Ishikawa (cell line): ENCODE data around the gene RGS2.

ENCODE experiments used
- CEBPB ChIP-seq: IDR thresholded peaks from 2 replicates; pipeline ENCODE4 v1.6.1; 2012
- CREB1 ChIP-seq: IDR thresholded peaks from 2 replicates; pipeline ENCODE4 v1.6.1; 2012; ENCODE audit warnings: low read depth
- EP300 ChIP-seq: IDR thresholded peaks from 2 replicates; pipeline ENCODE4 v1.6.1; 2012; ENCODE audit warnings: borderline replicate concordance
- NFIC ChIP-seq: IDR thresholded peaks from 2 replicates; pipeline ENCODE4 v1.6.1; 2012
- RAD21 ChIP-seq: IDR thresholded peaks from 2 replicates; pipeline ENCODE4 v1.6.1; 2012; ENCODE audit warnings: low read depth
- TAF1 ChIP-seq: IDR thresholded peaks from 2 replicates; pipeline ENCODE4 v1.6.1; 2012; ENCODE audit warnings: low read depth, mild to moderate bottlenecking
- TCF12 ChIP-seq: IDR thresholded peaks from 2 replicates; pipeline ENCODE4 v1.6.1; 2012; ENCODE audit warnings: low read depth
- TEAD4 ChIP-seq: IDR thresholded peaks from 2 replicates; pipeline ENCODE4 v1.6.1; 2012
- ZBTB7A ChIP-seq: IDR thresholded peaks from 2 replicates; pipeline ENCODE4 v1.6.1; 2012; ENCODE audit warnings: low read depth
- TF ChIP-seq, protein P1 (sequence below): IDR thresholded peaks from 2 replicates; pipeline ENCODE4 v1.6.1; 2012; ENCODE audit warnings: low read depth, mild to moderate bottlenecking
- TF ChIP-seq, protein P2 (sequence below): IDR thresholded peaks from 2 replicates; pipeline ENCODE4 v1.6.1; 2012

DNA sequence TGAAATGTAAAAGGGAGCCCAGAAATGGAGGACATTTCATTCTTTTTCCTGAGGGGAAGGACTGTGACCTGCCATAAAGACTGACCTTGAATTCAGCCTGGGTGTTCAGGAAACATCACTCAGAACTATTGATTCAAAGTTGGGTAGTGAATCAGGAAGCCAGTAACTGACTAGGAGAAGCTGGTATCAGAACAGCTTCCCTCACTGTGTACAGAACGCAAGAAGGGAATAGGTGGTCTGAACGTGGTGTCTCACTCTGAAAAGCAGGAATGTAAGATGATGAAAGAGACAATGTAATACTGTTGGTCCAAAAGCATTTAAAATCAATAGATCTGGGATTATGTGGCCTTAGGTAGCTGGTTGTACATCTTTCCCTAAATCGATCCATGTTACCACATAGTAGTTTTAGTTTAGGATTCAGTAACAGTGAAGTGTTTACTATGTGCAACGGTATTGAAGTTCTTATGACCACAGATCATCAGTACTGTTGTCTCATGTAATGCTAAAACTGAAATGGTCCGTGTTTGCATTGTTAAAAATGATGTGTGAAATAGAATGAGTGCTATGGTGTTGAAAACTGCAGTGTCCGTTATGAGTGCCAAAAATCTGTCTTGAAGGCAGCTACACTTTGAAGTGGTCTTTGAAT lies 2.9 kb downstream of the RGS2 start:
- TF ChIP-seq RAD21 (no peak), CEBPB (no peak), TCF12 (no peak), TEAD4 (no peak), EP300 (no peak), ZBTB7A (no peak), CREB1 (no peak), TAF1 (no peak), NFIC (no peak)
- TF ChIP-seq, protein P1, sequence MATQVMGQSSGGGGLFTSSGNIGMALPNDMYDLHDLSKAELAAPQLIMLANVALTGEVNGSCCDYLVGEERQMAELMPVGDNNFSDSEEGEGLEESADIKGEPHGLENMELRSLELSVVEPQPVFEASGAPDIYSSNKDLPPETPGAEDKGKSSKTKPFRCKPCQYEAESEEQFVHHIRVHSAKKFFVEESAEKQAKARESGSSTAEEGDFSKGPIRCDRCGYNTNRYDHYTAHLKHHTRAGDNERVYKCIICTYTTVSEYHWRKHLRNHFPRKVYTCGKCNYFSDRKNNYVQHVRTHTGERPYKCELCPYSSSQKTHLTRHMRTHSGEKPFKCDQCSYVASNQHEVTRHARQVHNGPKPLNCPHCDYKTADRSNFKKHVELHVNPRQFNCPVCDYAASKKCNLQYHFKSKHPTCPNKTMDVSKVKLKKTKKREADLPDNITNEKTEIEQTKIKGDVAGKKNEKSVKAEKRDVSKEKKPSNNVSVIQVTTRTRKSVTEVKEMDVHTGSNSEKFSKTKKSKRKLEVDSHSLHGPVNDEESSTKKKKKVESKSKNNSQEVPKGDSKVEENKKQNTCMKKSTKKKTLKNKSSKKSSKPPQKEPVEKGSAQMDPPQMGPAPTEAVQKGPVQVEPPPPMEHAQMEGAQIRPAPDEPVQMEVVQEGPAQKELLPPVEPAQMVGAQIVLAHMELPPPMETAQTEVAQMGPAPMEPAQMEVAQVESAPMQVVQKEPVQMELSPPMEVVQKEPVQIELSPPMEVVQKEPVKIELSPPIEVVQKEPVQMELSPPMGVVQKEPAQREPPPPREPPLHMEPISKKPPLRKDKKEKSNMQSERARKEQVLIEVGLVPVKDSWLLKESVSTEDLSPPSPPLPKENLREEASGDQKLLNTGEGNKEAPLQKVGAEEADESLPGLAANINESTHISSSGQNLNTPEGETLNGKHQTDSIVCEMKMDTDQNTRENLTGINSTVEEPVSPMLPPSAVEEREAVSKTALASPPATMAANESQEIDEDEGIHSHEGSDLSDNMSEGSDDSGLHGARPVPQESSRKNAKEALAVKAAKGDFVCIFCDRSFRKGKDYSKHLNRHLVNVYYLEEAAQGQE = no peak
- TF ChIP-seq, protein P2, sequence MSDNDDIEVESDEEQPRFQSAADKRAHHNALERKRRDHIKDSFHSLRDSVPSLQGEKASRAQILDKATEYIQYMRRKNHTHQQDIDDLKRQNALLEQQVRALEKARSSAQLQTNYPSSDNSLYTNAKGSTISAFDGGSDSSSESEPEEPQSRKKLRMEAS = no peak
